ENCODE data around the gene B4GALNT1.
"Not testable (repeated sequence)": the region's sequence is repeated elsewhere in the genome, so short reads cannot be mapped to it uniquely, and the experiment has no call there.

B4GALNT1 gene

DNA sequence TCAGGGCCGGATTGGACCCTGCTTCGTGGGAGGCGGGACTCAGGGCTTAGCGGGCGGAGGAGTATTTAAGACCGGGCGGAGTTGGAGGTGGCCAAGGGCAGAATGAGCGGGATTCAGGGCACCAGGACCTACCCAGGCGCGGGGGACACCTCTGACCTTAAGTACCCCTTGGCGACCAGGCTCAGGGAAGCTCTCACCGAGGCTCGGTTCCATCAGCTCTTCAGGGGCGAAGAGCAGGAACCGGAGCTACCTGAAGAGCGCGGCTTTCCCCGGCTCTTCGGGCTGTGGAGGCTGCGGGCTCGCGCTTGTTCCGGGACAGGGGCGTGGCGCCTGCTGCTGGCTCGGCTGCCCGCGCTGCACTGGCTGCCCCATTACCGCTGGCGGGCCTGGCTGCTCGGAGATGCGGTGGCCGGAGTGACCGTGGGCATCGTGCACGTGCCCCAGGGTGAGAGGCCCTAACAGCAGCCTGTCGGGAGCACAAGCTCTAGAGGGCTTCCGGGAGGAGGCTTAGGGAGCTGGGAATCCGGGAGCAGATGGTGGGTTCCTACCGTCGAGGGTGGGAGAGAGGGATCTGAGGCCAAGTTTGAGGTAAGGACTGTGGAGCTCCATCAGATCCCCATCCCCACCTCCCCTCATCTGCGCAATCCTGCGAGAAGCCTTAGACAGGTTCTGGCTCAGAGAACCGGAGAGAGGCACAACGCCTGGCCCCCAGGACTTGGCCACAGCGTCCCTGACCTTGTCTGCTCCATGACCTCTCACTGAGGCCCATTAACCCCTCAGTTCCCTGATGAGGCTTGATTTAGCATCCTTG lies 13.4 kb downstream of the B4GALNT1 start:
- CTCF ChIA-PET: interaction anchor here (0.5 to 4.8 kb wide), 8 partner anchors 14 to 1626 kb away, joined by 3 to 32 read pairs (median 4); partner anchors contain the start of gene B4GALNT1
- TF ChIP-seq, protein P1, sequence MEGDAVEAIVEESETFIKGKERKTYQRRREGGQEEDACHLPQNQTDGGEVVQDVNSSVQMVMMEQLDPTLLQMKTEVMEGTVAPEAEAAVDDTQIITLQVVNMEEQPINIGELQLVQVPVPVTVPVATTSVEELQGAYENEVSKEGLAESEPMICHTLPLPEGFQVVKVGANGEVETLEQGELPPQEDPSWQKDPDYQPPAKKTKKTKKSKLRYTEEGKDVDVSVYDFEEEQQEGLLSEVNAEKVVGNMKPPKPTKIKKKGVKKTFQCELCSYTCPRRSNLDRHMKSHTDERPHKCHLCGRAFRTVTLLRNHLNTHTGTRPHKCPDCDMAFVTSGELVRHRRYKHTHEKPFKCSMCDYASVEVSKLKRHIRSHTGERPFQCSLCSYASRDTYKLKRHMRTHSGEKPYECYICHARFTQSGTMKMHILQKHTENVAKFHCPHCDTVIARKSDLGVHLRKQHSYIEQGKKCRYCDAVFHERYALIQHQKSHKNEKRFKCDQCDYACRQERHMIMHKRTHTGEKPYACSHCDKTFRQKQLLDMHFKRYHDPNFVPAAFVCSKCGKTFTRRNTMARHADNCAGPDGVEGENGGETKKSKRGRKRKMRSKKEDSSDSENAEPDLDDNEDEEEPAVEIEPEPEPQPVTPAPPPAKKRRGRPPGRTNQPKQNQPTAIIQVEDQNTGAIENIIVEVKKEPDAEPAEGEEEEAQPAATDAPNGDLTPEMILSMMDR (conservative IDR thresholded peaks at IDR 0.05; ENCODE audit: low read depth): no peak
- POLR2A ChIA-PET (ENCODE audit: low non-redundant PET): interaction anchor here (0.8 kb wide), 1 partner anchor 9 kb away, joined by 5 read pairs; the partner anchor contains the start of gene ARHGEF25
- H3K27ac ChIP-seq: no peak overlapping the region
- no peak for DNase-seq (ENCODE audit: low spot score)

DNA sequence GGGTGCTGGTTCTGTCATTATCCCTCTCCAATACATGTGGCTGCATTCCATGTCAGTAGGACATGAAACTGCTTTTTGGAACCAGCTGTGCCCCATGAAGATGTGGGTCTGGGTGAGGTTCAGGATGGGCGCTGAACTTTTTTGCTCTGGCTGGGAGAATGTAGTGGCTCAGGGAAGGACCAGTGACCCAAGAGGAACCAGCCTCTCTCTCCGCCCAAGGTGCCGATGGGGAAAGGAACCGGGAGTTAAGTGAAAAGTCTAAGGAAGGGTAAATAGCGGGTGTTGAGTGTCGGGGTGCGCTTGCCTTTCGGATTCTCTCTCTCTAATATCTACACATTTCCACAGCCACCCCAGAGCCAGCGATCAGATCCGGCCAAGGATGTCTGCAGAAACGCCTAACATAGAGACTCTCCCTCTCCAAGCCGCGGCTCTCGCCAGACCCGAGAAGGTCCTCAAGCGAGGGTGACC lies 14.0 kb downstream of the B4GALNT1 start:
- no peak overlapping the region for H3K27ac ChIP-seq
- TF ChIP-seq, protein P1 (conservative IDR thresholded peaks at IDR 0.05; ENCODE audit: low read depth): no peak
- DNase-seq (ENCODE audit: low spot score): no peak
- ChIA-PET POLR2A (ENCODE audit: low non-redundant PET) (no interaction called here), CTCF (interaction anchor here (0.6 to 4.8 kb wide), 2 partner anchors 18 to 36 kb away, joined by 3 to 32 read pairs; no protein-coding TSS in a partner anchor)

DNA sequence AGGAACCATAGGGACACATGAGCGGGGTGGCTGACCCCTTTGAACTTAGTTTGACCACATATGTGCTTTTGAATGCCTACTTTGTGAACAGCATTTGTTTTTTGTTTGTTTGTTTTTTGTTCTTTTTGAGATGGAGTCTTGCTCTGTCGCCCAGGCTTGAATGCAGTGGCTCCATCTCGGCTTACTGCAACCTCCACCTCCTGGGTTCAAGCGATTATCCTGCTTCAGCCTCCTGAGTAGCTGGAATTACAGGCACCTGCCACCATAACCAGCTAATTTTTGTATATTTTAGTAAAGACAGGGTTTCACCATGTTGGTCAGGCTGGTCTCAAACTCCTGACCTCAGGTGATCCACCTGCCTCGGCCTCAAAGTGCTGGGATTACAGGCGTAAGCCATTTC lies 14.6 kb downstream of the B4GALNT1 start:
- H3K27ac ChIP-seq; DNase-seq (ENCODE audit: low spot score); POLR2A ChIA-PET (ENCODE audit: low non-redundant PET): not testable (repeated sequence)
- CTCF ChIA-PET: interaction anchor here (0.6 to 4.8 kb wide), 2 partner anchors 35 to 117 kb away, joined by 3 to 32 read pairs; no protein-coding TSS in a partner anchor

DNA sequence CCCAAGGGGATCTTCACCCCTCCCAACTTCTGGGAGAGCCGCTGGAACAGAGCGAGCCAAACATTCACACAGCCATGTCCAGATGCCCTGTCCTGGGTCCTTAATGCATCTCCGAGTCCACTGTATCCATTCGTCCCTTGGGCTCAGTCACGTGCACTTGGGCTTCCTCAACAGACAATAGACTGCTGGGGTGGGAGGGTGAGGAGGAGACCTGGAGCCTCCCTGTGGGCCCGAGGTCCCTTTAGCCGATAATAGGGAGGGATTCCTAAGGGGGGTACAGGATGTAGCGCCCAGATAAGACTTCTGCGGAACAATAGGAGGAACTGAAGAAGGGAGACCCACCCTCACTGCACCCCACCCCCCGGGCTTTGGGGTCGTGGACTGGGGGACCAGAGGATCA lies 15.1 kb downstream of the B4GALNT1 start:
- TF ChIP-seq, protein P1 (conservative IDR thresholded peaks at IDR 0.05; ENCODE audit: low read depth): no peak
- ChIA-PET POLR2A (ENCODE audit: low non-redundant PET) (no interaction called here), CTCF (interaction anchor here (0.6 to 4.8 kb wide), 2 partner anchors 35 to 118 kb away, joined by 3 to 32 read pairs; no protein-coding TSS in a partner anchor)
- H3K27ac ChIP-seq: no peak overlapping the region
- no peak for DNase-seq (ENCODE audit: low spot score)

DNA sequence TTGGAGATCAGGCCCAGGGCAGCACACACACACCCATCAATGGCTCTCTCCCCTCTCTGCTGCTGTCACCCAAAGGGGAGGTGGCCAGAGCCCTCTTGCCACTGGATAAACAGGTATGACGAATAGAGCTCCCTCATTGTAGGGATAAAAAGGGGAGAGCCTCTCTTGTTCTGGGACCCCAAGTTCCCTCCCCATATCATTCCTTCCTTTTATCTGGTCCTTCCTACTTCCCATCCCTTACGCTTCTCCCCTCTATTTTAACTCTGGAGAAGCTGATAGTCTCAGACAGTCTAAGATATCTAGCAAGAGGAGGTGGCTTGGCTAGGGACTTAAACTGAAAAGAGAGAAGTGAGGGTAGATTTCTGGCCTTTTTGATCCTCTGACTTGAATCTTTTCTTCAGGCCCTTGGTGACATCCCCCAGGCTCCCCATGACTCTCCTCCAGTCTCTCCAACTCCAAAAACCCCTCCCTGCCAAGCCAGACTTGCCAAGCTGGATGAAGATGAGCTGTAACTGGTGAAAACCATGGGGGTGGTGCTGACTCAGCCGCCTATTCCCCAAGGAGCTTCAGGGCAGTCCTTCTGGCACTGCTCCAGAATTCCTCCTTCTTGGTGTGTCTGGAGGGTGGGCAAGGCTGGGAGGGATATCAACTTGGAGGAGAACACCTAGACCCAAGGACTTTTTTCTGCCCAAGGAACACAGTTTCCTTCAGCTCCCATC lies 16.5 kb downstream of the B4GALNT1 start:
- TF ChIP-seq, protein P1 (conservative IDR thresholded peaks at IDR 0.05; ENCODE audit: low read depth): no peak
- ChIA-PET CTCF (interaction anchor here (0.7 to 1.5 kb wide), 4 partner anchors 16 to 120 kb away, joined by 3 to 6 read pairs (median 4); partner anchors contain the start of gene B4GALNT1), POLR2A (ENCODE audit: low non-redundant PET) (no interaction called here)
- DNase-seq (ENCODE audit: low spot score): peak; percentile 56
- H3K27ac ChIP-seq: no peak overlapping the region

DNA sequence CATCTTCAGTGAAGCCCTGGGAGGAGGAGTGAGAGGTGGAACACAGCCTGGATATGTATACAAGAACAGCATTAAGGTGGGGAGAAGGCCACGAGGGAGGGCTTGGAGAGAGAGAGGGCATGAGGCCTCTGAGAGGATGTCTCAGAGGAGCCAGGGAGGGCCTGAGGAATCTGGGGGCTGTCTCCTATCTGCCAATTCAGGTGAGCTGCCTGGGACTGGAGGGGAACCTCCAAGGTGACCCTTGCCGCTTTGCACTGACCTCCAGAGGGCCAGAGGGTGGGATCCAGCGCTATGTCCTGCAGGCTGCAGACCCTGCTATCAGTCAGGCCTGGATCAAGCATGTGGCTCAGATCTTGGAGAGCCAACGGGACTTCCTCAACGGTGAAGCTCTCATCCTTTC lies 17.4 kb downstream of the B4GALNT1 start:
- no peak for DNase-seq (ENCODE audit: low spot score)
- ChIA-PET POLR2A (ENCODE audit: low non-redundant PET) (no interaction called here), CTCF (interaction anchor here (1.5 kb wide), 1 partner anchor 32 kb away, joined by 6 read pairs; no protein-coding TSS in a partner anchor)
- TF ChIP-seq, protein P1 (conservative IDR thresholded peaks at IDR 0.05; ENCODE audit: low read depth): no peak
- no peak overlapping the region for H3K27ac ChIP-seq
